Medulla oblongata (tissue), 1 donor: ENCODE measurements around the gene PLXNB2.
"Not testable (repeated sequence)": the region's sequence is repeated elsewhere in the genome, so short reads cannot be mapped to it uniquely, and the experiment has no call there.

ENCODE experiments used
- DNase-seq: peaks from one replicate; pipeline ENCODE4 v3.0.0-alpha.2; 2015; ENCODE audit errors: extremely low spot score

The PLXNB2 gene

DNA sequence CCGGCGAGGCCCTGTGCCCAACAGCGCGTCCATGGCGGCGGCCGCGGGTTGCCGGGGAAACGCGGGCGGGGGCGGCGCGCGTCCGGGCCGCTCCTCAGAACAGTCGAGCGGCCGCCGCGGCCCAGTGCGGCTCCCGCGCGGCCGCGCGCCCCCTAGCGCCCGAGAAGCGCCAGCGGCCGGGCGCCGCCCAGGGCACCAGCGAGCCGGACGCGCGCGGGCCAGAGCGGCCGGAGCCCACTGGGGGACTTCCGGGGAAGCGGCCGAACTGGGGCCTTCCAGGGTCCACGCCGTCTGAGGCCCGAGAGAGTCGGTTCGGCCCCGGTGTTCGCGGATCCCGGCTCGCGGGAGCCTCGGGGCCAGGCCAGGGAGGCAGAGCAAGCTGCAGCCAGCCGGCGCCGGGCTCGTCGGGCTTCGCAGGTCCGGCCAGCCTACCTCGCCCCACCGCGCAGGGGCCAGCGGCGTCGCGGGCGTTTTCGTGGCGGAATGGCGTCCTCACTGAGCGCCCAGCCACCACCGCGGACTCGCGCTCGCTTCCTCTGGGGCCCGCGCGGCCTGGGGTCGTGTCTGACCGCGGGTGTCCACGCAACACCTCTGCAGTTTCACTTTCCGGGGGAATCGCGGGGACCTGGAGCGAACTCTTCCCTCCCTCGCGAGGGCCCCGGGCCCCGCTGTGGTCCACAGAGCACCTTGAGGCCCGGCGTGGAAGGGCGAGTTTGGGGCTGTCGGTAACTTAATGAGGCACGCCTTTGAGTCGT is 19.7 kb upstream of the PLXNB2 start, which contains the start of gene DENND6B:
Gene DENND6B, minus strand, starts transcription at position 57 of the 755 bp plus-strand sequence. Its CDS starts 24 bp downstream, at position 33.
- peak; percentile 87 for DNase-seq

- no peak for DNase-seq
Observed at GRCh38 chr22:50326225-50326955, 18.9 kb upstream of the PLXNB2 start.

GRCh38 chr22:50325444-50326224 is 18.2 kb upstream of the PLXNB2 start:
- DNase-seq = no peak

DNA sequence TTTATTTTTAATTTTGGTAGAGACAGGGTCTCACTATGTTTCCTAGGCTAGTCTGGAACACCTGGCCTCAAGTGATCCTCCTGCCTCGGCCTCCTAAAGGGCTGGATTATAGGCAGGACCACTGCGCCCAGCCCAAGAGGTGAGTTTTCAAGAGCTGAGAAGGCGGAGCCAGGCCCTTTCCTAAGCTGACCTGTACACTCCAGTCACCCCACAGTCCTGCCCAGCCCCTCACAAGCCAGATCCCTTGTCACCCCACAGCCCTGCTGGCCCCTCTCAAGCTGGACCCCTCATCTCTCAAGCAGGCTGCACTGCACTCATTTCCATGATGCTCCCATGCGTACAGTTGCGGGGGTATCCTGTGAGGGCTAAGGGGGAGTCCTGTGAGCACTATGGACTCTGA is 16.5 kb upstream of the PLXNB2 start:
- no peak for DNase-seq

- not testable (repeated sequence) for DNase-seq
Observed at GRCh38 chr22:50322382-50323104, 15.1 kb upstream of the PLXNB2 start.

GRCh38 chr22:50320671-50321325 is 13.4 kb upstream of the PLXNB2 start:
- no peak for DNase-seq

DNA sequence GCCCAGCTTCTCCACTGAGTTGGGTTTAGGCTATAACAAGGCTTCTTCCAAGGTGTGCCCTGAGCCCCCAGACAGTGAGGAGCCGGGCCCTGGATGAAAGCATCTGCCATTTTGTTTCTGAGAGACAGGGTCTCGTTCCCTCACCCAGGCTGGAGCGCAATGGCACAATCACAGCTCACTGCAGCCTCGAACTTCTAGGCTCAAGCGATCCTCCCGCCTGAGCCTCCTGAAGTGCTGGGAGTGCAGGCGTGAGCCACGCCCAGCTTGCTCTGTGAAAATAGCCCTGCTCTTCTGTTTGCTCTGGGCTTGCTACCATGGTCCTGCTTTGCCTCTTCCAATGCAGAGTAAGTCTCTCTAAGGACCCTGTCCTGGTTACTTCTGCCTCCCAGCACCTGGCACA is 12.7 kb upstream of the PLXNB2 start:
- DNase-seq = no peak

- DNase-seq = no peak
Observed at GRCh38 chr22:50319503-50319951, 12.1 kb upstream of the PLXNB2 start.

GRCh38 chr22:50318698-50319411 is 11.4 kb upstream of the PLXNB2 start:
- no peak for DNase-seq

- no peak for DNase-seq
Observed at GRCh38 chr22:50318356-50318697, 10.9 kb upstream of the PLXNB2 start.

GRCh38 chr22:50317674-50318073 is 10.2 kb upstream of the PLXNB2 start:
- DNase-seq = no peak

DNA sequence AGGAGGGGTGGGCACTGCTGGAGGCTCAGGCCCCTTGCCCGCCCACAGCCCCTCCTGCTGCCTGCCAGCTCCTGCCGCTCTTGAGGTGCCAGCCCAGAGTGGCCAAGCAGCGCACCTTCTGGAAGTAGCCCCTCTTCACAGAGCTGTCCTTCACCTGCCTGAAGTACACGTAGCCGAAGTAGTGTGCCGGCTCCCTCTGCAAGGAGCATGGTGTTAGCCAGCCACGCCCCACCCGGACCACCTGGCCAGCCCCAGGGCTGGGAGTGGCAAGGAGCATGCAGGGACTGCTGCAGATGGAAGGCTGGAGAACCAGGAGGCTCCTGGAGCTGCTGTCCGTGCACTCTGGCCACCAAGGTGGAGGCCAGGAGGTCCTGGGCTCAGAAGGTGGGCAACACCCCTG is 9.7 kb upstream of the PLXNB2 start:
- DNase-seq = no peak

GRCh38 chr22:50316114-50317065 is 8.9 kb upstream of the PLXNB2 start:
- DNase-seq = no peak

DNA sequence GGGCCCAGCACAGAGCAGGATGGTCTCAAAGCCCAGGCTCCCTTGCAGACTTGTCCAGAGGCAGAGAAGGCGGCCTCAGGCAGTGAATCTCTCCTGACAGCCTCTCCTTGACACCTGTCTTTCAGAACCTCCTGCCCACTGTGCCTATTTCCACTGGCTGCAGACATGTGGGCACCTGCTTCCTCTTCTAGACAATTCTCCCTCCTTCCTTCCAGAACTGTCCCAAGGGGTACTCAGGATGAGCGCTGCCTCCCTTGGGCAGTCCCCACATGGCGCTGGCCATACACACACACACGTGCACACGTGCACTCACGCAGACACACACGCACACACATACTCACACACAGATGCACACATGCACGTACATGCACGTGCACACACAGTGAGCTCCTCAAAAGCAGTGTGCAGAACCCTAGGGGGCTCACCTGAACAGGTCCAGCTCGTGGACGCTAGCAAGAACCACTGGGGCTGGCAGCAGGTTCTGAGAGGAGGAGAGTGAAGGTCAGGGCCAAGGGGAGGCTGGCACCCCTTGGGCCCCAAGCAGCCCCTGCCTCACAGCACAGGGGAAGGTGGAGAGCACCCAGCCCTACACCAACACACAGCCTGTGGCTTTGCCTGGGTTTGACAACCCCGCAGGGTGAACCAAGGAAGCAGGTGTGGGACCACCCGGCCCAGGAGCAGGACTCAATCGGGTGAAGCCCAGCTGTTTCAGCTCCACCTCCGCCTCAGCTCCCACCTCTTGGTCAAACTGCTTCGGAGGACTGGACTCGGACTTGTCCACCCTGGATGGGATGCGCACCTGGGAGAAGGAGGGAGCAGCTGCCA is 8.1 kb upstream of the PLXNB2 start:
- DNase-seq = no peak

DNA sequence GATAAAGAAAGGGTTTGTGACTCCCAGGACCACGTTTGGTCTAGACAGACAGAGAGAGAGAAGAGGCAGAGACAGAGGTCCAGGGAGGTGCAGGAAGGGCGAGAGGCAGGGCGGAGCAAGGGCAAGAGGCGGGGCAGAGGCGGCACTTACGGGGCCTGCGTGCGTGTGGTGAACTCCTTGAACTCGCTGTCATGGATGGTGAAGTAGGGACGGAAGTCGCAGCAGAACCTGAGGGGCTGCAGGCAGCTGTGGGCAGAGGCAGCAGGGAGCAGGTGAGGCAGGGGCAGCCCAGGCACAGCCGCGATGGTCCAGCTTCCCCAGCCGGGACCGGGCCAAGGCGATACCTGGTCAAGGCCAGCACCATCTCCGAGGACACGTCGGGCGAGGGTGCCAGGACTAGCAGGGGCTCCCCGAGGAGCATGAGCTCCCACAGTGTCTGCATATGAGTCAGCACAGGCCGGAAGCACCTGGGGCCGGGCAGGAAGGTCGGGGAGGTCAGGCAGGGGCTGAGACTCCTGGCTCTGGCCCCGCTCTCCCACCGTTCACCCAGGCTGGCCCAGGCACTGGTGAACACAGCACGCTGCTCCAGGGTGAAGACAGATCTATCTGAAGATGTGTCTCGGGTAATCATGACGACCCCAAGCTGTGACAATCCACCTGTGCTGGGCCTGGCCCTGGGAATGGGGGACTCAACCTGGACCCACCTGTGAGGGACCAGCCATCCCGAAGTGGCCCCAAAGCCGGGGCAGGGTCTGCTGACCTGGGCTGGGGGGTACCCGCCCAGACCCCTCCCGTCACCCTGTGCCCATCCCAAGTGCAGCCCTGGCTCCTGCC is 7.2 kb upstream of the PLXNB2 start:
- no peak for DNase-seq

DNA sequence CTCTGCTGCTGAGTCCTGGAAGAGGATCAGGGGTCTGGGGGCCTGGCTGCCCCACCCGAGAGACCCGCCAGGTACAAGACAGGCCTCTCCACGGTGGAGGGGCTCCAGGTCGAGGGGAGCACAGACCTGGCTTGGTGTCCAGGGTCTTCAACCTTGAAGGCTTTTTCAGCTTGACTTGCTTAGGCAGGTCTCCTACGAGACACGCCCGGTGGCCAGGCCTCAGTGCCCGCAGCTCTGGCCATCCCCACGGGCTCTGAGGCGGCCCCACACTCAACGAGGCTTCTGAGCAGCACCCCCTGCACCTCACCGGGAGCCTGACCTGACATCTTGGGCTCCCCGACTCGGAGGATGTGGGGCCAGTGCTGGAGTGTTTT is 6.6 kb upstream of the PLXNB2 start:
- DNase-seq = no peak

- DNase-seq = no peak
Observed at GRCh38 chr22:50313600-50313999, 6.2 kb upstream of the PLXNB2 start.

DNA sequence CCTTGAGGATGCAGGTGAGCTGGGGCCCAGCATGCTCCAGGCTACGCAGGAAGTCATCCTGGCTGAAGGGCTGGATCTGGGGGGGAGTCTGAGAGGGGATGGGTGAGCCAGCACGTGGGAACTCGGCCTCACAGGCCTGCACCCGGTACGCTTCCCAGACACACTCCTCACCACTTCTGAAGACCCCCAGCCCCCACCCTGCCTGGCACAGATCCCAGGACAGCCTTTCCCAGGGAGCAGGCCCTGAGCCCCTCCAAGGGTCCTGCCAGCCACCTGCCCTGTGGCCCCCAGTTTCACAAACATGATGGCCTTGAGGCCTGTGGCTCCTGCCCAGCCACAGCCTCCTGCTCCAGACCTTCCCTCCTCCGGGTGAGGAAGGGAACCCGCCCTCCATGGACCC is 5.6 kb upstream of the PLXNB2 start:
- DNase-seq = no peak
